Astrocyte (in vitro differentiated cells and primary cell): Measurements from ENCODE around the gene BRAP.

Source experiments
- EZH2 ChIP-seq: IDR thresholded peaks from 2 replicates; pipeline ENCODE4 v1.6.1; 2012; ENCODE audit warnings: mild to moderate bottlenecking, low read length, inconsistent platforms; ENCODE audit not compliant: insufficient read depth
- TF ChIP-seq, protein P1 (sequence below): IDR thresholded peaks from 2 replicates; pipeline ENCODE4 v1.5.1; 2011; ENCODE audit warnings: low read depth, mild to moderate bottlenecking, inconsistent platforms, low read length, moderate library complexity; ENCODE audit not compliant: insufficient read depth

DNA sequence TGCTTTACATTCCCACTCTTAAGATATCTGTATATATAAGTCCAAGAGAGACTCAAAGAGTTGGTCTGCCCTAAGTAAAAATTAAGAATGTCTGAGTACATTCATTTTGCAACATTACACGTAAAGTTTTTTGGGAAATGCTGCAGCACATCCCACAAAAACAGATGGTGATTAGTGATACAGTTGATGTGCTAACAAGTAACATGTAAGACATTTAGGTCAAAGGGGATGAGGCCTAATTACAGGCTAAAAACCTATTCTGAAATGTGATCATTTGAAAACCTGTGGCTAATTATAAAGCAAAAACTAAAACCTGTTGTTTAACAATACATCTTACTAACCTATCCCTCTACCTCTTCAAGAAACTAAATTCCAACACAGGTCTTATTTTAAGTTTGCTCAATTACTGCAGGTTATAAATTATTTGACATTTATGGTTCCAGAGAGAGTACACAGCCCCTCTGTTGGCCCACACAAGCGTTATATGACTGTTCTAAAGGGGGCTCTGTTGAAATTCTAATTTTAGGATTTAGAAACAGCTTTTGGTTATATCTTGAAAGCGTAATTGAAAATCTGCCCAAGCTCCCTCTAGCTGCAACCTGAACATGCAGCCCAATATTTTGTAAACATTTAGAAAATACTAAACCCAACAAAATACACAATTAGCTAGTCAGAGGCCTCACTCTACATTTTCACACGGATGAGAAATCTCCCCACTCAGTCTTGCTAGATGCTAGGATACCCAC lies 42.9 kb downstream of the BRAP start:
- TF ChIP-seq, protein P1, sequence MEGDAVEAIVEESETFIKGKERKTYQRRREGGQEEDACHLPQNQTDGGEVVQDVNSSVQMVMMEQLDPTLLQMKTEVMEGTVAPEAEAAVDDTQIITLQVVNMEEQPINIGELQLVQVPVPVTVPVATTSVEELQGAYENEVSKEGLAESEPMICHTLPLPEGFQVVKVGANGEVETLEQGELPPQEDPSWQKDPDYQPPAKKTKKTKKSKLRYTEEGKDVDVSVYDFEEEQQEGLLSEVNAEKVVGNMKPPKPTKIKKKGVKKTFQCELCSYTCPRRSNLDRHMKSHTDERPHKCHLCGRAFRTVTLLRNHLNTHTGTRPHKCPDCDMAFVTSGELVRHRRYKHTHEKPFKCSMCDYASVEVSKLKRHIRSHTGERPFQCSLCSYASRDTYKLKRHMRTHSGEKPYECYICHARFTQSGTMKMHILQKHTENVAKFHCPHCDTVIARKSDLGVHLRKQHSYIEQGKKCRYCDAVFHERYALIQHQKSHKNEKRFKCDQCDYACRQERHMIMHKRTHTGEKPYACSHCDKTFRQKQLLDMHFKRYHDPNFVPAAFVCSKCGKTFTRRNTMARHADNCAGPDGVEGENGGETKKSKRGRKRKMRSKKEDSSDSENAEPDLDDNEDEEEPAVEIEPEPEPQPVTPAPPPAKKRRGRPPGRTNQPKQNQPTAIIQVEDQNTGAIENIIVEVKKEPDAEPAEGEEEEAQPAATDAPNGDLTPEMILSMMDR = no peak
- TF ChIP-seq EZH2 = no peak
